WTC11 (cell line): ENCODE results near the gene IL4R.

Experiments
- CREB1 ChIP-seq: sonication (generic); formaldehyde crosslinking; IDR thresholded peaks from 2 replicates; pipeline ENCODE4 v1.8.0; 2023; ENCODE audit warnings: mild to moderate bottlenecking, missing genetic modification reagents
- CTCF ChIP-seq: fragments of 200-600 bp; IDR thresholded peaks from 2 replicates; pipeline ENCODE4 v1.8.0; 2022; ENCODE audit warnings: antibody characterized with exemption
- PRDM15 ChIP-seq: sonication (generic); formaldehyde crosslinking; IDR thresholded peaks from 2 replicates; pipeline ENCODE4 v1.8.0; 2022; ENCODE audit warnings: missing genetic modification reagents
- SP1 ChIP-seq: sonication (generic); formaldehyde crosslinking; conservative IDR thresholded peaks from 2 replicates; pipeline ENCODE4 v1.8.1; 2022; ENCODE audit warnings: missing genetic modification reagents
- TCF7 ChIP-seq: sonication (generic); formaldehyde crosslinking; IDR thresholded peaks from 2 replicates; pipeline ENCODE4 v1.8.0; 2022; ENCODE audit warnings: mild to moderate bottlenecking, low read depth, missing genetic modification reagents, moderate library complexity
- ZNF121 ChIP-seq: sonication (generic); formaldehyde crosslinking; IDR thresholded peaks from 2 replicates; pipeline ENCODE4 v1.8.0; 2023; ENCODE audit warnings: missing genetic modification reagents
- TF ChIP-seq, protein P1 (sequence below): sonication (generic); formaldehyde crosslinking; IDR thresholded peaks from 2 replicates; pipeline ENCODE4 v1.8.0; 2022; ENCODE audit warnings: mild to moderate bottlenecking, missing genetic modification reagents

DNA sequence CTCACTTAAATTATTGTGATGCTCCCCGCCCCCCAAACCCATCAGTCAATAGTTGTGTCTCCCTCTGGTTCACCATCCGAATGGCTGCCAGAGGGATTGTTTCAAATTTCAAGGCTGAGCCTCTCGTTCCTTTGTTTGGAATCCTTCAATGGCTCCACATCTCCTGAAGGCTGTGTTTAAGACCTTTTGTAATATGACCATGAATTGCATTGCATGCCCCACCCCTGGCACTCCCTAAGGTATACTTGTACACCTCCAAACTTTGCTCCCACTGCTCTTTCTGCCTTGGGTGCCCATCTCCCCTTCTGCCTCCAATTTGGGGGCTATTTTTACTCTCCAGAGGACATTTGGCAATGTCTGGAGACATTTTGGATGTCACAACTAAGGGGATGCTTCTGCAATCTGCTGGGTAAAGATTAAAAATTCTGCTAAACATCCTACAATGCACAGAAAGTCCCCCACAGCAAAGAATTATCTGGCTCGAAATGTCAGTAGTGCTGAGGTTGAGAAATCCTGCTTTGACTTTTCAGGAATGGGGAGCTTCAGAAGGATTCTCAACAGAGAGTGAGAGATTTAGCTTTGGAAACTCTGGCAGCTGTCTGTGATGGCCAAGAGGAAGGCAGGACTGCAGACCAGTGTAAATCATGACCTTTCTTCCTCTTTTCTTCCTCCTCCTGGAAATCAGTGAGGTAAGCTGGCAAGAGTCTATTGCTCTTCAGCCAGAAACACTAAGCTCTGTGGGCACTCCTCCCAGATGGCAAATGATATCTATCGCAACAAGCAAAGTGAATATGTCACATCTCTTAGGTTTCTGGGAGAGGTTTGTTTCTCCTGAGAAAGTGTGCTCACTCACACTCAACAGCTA is 8.7 kb upstream of the IL4R start:
- TF ChIP-seq CTCF = no peak
- TF ChIP-seq ZNF121 (CRISPR knock-in tag) = no peak
- TF ChIP-seq CREB1 (CRISPR knock-in tag) = no peak
- TF ChIP-seq PRDM15 = no peak
- no peak for TF ChIP-seq SP1
- TF ChIP-seq, protein P1, sequence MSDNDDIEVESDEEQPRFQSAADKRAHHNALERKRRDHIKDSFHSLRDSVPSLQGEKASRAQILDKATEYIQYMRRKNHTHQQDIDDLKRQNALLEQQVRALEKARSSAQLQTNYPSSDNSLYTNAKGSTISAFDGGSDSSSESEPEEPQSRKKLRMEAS (CRISPR knock-in tag) = no peak
- no peak for TF ChIP-seq TCF7
